SK-N-SH treated with all-trans-retinoic acid at 6 μM for 48 hours (cell line): ENCODE data around the gene SLC39A1.

ENCODE experiments used
- BACH2 ChIP-seq: fragments of 250-450 bp; sonication (Bioruptor Pico); IDR thresholded peaks from 2 replicates; pipeline ENCODE4 v1.9.0; 2021; ENCODE audit warnings: mild to moderate bottlenecking, borderline replicate concordance
- CREB5 ChIP-seq: fragments of 250-450 bp; sonication (Bioruptor Pico); IDR thresholded peaks from 2 replicates; pipeline ENCODE4 v1.5.1; 2020; ENCODE audit warnings: low read depth, mild to moderate bottlenecking, moderate library complexity
- PATZ1 ChIP-seq: fragments of 250-450 bp; sonication (Bioruptor Pico); IDR thresholded peaks from 2 replicates; pipeline ENCODE4 v1.8.0; 2020; ENCODE audit warnings: mild to moderate bottlenecking, moderate library complexity, borderline replicate concordance
- ZFP30 ChIP-seq: fragments of 450-650 bp; formaldehyde crosslinking; IDR thresholded peaks from 2 replicates; pipeline ENCODE4 v1.5.0; 2022; ENCODE audit warnings: mild to moderate bottlenecking, moderate library complexity
- ZNF8 ChIP-seq: fragments of 450-650 bp; formaldehyde crosslinking; IDR thresholded peaks from 2 replicates; pipeline ENCODE4 v1.5.0; 2020; ENCODE audit warnings: mild to moderate bottlenecking, moderate library complexity

DNA sequence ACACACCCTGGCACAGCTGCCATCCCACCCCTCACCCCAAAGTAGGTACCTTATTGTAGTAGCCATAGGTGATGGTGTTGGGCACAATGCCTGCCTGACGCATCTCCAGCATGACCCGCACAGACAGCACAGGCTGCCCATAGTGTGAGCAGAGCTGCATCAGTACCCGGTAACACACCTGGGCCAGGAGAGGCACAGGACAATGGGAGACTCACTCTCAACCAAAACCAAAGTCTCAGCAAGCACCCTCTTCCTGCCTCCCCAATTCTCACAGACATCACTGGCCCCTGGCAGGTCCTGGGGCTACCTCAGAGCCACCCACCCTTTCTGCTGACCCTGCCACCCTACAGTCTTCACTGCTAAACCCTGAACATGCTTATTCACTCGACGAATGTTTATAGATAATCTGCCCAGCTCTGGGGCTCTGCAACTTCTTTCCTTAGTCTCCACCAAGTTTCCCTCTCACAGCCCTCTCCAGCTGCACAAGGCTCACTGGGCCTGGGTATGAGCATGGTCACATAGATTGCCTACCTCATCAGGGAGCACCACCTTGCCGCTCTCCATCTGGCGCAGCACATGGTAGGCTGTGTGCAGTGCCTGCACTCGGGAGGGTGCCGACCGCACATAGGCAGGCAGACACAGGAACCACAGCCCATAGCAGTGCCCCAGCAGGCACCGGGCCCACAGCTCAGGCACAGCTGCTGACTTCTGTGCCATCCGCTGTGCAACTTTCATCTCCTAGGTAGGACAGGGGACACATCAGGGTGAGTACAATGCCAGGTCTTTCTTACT is 27.1 kb downstream of the SLC39A1 start:
- TF ChIP-seq ZFP30 (CRISPR knock-in tag) = no peak
- no peak for TF ChIP-seq CREB5 (CRISPR knock-in tag)
- no peak for TF ChIP-seq BACH2
- TF ChIP-seq PATZ1 (CRISPR knock-in tag) = no peak
- no peak for TF ChIP-seq ZNF8 (CRISPR knock-in tag)
